Body of pancreas (tissue), 4 donors: Measurements from ENCODE around the gene WDR93.
A peak's percentile ranks its signal among the peaks of the same experiment; 100 is the strongest.

Experiments
- POLR2A ChIP-seq, 3 donors: fragments of 450-650 bp; IDR thresholded peaks; one replicate each; pipeline ENCODE4 v1.6.1; 2016; ENCODE audit warnings: antibody characterized with exemption in 3 of 3, mild to moderate bottlenecking in 2 of 3
- TF ChIP-seq, protein P1 (sequence below), 7 experiments: fragments of 450-650 bp in 4 of 7; fragments of 200-600 bp in 3 of 7; sonication (generic) in 3 of 7; IDR thresholded peaks; one replicate each; pipeline ENCODE4 v1.5.1; 2016 to 2019; ENCODE audit warnings: antibody characterized with exemption in 7 of 7

DNA sequence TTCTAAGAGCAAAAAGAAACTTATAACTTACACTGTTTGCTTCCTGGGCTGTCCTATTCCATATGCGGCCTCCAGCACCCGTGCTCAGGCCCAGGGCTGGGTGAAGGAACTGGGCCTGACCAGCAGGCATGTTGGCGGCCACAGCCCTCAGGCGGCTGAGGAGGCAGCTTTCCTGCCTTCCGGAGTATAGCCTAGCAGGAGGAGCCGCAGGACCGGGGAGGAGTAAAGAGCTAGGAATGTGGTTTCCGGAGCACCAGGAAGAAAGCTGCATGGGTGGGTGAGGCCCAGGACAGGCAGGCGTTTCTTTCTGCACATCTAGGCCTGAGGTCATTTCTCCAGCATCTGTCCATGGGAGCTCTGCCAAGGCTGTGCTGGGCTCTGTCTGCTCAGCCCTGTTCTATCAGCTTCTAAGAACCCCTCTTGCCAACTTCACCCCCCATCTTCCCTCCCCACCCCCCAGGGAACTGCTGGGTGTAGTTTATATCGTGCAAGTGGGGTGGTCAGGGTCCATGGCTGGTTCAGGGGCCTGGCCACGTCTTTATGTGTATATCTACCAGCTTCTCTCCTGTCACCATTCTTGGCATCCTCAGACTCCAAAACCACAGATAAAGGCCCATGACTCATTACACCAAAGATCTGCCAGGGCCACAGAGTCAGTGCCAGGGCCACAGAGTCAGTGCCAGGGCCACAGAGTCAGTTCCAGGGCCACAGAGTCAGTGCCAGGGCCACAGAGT is 27.6 kb upstream of the WDR93 start:
- TF ChIP-seq, protein P1, sequence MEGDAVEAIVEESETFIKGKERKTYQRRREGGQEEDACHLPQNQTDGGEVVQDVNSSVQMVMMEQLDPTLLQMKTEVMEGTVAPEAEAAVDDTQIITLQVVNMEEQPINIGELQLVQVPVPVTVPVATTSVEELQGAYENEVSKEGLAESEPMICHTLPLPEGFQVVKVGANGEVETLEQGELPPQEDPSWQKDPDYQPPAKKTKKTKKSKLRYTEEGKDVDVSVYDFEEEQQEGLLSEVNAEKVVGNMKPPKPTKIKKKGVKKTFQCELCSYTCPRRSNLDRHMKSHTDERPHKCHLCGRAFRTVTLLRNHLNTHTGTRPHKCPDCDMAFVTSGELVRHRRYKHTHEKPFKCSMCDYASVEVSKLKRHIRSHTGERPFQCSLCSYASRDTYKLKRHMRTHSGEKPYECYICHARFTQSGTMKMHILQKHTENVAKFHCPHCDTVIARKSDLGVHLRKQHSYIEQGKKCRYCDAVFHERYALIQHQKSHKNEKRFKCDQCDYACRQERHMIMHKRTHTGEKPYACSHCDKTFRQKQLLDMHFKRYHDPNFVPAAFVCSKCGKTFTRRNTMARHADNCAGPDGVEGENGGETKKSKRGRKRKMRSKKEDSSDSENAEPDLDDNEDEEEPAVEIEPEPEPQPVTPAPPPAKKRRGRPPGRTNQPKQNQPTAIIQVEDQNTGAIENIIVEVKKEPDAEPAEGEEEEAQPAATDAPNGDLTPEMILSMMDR (IDR thresholded peaks at IDR 0.05): no peak
- TF ChIP-seq POLR2A (IDR thresholded peaks at IDR 0.05): peak in 1 of 3 donors; percentile 11
